Measurements from ENCODE around the gene LCOR.
"Not testable (repeated sequence)": the region's sequence is repeated elsewhere in the genome, so short reads cannot be mapped to it uniquely, and the experiment has no call there.

The LCOR gene

DNA sequence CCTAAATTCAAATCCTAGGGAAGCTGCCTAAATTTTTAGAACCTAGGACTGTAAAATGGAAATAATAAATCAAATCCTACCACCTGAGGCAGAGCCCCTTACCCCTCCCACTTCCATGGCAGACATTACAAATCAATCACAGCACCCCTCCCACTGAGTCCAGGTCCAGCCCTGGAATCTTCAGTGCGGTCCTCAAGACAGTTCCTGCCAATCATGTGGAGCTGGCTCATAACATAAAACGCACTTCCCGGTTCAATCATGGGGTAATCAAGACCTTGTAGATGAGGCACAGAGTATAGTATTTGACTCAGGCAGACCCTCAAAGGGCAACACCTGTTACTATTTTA, 196.7 kb downstream of the LCOR start:
- in situ Hi-C loops (cut with MboI; ENCODE audit: low sequenced_read_pairs, unreplicated experiment), result loop anchor here (10.0 kb wide), 1 partner anchor 634 kb away; no protein-coding TSS in a partner anchor
- TF ChIP-seq, protein P1, sequence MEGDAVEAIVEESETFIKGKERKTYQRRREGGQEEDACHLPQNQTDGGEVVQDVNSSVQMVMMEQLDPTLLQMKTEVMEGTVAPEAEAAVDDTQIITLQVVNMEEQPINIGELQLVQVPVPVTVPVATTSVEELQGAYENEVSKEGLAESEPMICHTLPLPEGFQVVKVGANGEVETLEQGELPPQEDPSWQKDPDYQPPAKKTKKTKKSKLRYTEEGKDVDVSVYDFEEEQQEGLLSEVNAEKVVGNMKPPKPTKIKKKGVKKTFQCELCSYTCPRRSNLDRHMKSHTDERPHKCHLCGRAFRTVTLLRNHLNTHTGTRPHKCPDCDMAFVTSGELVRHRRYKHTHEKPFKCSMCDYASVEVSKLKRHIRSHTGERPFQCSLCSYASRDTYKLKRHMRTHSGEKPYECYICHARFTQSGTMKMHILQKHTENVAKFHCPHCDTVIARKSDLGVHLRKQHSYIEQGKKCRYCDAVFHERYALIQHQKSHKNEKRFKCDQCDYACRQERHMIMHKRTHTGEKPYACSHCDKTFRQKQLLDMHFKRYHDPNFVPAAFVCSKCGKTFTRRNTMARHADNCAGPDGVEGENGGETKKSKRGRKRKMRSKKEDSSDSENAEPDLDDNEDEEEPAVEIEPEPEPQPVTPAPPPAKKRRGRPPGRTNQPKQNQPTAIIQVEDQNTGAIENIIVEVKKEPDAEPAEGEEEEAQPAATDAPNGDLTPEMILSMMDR (IDR thresholded peaks at IDR 0.05; ENCODE audit: borderline replicate concordance, control extremely low read depth, extremely low read depth, insufficient read depth, missing control alignments), result no peak
- no peak for DNase-seq (ENCODE audit: low spot score)

DNA sequence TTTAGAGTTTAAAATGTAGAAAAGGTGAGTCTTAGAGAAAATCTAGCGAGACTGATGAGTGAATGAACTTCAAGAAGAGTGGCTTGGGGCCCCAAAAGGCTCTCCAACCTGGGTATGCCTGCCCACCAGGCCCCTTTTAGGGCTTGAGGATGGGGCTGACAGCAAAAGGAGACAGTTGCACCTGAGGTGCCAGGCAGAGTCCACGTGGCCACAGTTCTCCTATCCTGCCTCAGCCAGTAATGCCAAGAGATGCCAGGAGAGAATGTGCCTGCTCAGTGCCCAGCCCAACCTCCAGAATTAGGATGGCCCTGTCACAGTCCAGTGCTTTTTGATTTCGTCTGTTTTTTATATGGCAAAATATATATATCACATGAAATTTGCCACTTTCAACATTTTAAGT, 197.2 kb downstream of the LCOR start:
- TF ChIP-seq, protein P1 (IDR thresholded peaks at IDR 0.05; ENCODE audit: borderline replicate concordance, control extremely low read depth, extremely low read depth, insufficient read depth, missing control alignments), result no peak
- DNase-seq (ENCODE audit: low spot score), result no peak
- in situ Hi-C loops (cut with MboI; ENCODE audit: low sequenced_read_pairs, unreplicated experiment), result loop anchor here (10.0 kb wide), 1 partner anchor 634 kb away; no protein-coding TSS in a partner anchor

DNA sequence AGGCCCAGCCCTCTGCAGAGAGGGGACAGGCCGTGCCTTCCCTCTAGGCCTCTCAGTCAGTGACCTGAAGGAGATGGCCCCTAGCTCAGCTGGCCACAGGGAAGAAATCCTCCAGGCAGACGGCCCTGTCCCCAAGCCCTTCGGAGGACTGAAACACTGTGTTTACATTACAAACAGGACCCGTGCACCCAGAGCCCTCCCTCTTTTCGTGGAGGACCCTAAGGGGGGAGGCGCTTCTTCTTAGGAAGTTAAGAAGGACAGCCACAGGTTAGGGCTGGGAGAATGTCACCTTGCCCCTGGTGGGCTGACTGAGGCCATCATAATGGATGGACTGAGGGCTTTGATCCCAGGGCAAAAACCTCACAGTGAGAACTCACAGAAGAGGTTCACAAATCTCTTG, 198.8 kb downstream of the LCOR start:
- TF ChIP-seq, protein P1 (IDR thresholded peaks at IDR 0.05; ENCODE audit: borderline replicate concordance, control extremely low read depth, extremely low read depth, insufficient read depth, missing control alignments), result no peak
- no peak for DNase-seq (ENCODE audit: low spot score)
- in situ Hi-C loops (cut with MboI; ENCODE audit: low sequenced_read_pairs, unreplicated experiment), result no loop called here

- DNase-seq (ENCODE audit: low spot score), result no peak
- in situ Hi-C loops (cut with MboI; ENCODE audit: low sequenced_read_pairs, unreplicated experiment), result no loop called here
- TF ChIP-seq, protein P1 (IDR thresholded peaks at IDR 0.05; ENCODE audit: borderline replicate concordance, control extremely low read depth, extremely low read depth, insufficient read depth, missing control alignments), result no peak
Measured at GRCh38 chr10:97031459-97031858, 199.4 kb downstream of the LCOR start.

GRCh38 chr10:97032624-97033023, 200.5 kb downstream of the LCOR start:
- in situ Hi-C loops (cut with MboI; ENCODE audit: low sequenced_read_pairs, unreplicated experiment), result no loop called here
- no peak for DNase-seq (ENCODE audit: low spot score)
- TF ChIP-seq, protein P1 (IDR thresholded peaks at IDR 0.05; ENCODE audit: borderline replicate concordance, control extremely low read depth, extremely low read depth, insufficient read depth, missing control alignments), result no peak

DNA sequence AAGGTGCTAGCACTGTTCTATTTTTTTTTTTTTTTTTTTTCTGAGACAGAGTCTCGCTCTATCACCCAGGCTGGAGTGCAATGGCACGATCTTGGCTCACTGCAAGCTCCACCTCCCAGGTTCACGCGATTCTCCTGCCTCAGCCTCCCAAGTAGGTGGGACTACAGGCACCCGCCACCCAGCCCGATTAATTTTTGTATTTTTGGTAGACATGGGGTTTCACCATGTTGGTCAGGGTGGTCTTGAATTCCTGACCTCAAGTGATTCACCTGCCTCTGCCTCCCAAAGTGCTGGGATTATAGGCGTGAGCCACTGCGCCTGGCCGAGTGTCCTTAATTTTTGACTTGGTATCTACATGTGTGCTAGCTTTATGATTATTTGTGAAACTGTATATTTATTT, 201.7 kb downstream of the LCOR start:
- in situ Hi-C loops (cut with MboI; ENCODE audit: low sequenced_read_pairs, unreplicated experiment); DNase-seq (ENCODE audit: low spot score): not testable (repeated sequence)

DNA sequence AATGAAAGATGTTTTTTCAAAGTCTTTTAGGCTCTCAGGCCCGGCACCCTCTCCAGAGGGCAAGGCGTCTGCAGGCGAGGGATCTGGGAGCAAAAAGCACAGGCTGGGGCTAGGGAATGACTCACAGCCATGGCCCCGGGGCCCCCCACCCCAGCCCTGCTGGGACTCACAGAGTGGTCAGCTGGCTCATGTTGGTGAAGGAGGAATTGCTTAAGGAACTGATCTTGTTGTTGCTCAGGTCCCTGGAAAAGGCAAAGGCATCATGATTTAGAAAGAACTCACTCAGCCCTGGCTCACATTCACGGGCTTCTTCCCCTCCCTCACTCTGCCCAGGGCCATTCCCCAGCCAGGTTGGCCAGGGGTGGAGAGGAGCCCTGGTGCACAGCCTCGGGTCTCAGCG, 202.2 kb downstream of the LCOR start:
- TF ChIP-seq, protein P1 (IDR thresholded peaks at IDR 0.05; ENCODE audit: borderline replicate concordance, control extremely low read depth, extremely low read depth, insufficient read depth, missing control alignments), result no peak
- in situ Hi-C loops (cut with MboI; ENCODE audit: low sequenced_read_pairs, unreplicated experiment), result no loop called here

More for the DNA sequence above, 202.2 kb downstream of the LCOR start:
- DNase-seq (ENCODE audit: low spot score), result no peak

Data from GM13976 (cell line).